Activated naive CD4-positive, alpha-beta T cell treated with anti-CD3 and anti-CD28 coated beads, Interleukin-2, amount 50 U/mL, for 72 hours (primary cell): Measurements from ENCODE around the gene SPDYA. TPM values are rescaled to one million over a fixed set of nuclear protein-coding genes. Genes with fewer than 3 reads are reported as not detected.
A peak's percentile ranks its signal among the peaks of the same experiment; 100 is the strongest.
"Not testable (repeated sequence)": the region's sequence is repeated elsewhere in the genome, so short reads cannot be mapped to it uniquely, and the experiment has no call there.

ENCODE experiments used
- ATAC-seq, 2 donors: fragments of 150-1000 bp; cut with Tn5 transposase; 2 replicates each; pipeline ENCODE4 v1.10.0; 2021; ENCODE audit warnings: mild to moderate bottlenecking in 2 of 2, moderate library complexity in 2 of 2
- DNase-seq, 2 donors: peaks; one replicate each; pipeline ENCODE4 v3.0.0; 2021 to 2022; ENCODE audit warnings: low spot score in 2 of 2
- H3K27ac Mint-ChIP-seq, 2 donors: one replicate each; pipeline ENCODE4 v1.8.0; 2022; ENCODE audit warnings: mild to moderate bottlenecking in 2 of 2, mixed read lengths in 2 of 2
- H3K36me3 Mint-ChIP-seq, 2 donors: one replicate each; pipeline ENCODE4 v1.8.0; 2022; ENCODE audit warnings: mixed read lengths in 2 of 2
- H3K9me3 Mint-ChIP-seq, 2 donors: one replicate each; pipeline ENCODE4 v1.8.0; 2022; ENCODE audit warnings: mixed read lengths in 2 of 2
- total RNA-seq, 2 donors: library from RNA; stranded (reverse); gene quantifications; one replicate each; pipeline ENCODE4 v1.2.3, GENCODE V29; 2022

The SPDYA gene
- total RNA-seq, result 1 to 10 TPM; 1.8 to 2.0 TPM

GRCh38 chr2:28810384-28811285 lies at the start of gene SPDYA:
Gene SPDYA, plus strand, starts transcription at chr2:28810834. Its CDS starts 5,181 bp downstream, at chr2:28816015.
- DNase-seq (peak; percentile 82 to 84), ATAC-seq (peak; percentile 90 to 97)
- Mint-ChIP-seq H3K27ac (peak within 1 kb of the TSS in 1 of 2 donors; percentile 79), H3K36me3 (peaks cover 0 to 10% of the 10 kb centered on the region in 2 donors), H3K9me3 (no peaks in the 10 kb centered on the region)

DNA sequence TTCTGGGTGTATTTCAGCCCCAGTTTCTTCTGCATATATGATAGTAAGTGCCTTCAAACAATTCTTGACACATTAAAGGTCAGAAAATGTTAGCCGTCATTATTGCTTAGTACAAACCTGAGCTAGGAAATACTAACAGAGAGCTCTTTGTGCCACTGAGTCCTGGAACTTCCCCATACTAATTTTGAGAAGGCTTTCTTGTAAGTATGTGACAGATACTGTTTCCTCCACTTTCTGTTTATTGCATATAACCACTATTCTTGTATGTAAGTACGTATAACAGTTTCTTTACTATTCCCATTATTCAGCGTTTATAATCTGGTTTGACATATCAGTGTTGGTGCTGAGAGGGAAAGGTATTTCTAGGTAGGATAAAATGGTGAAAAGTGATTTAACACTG lies 49.2 kb upstream of the SPDYA start:
- DNase-seq (no peak), ATAC-seq (no peak)
- Mint-ChIP-seq H3K36me3 (peaks cover 0 to 28% of the 10 kb centered on the region in 2 donors), H3K27ac (no peak overlapping the region), H3K9me3 (no peaks in the 10 kb centered on the region)

DNA sequence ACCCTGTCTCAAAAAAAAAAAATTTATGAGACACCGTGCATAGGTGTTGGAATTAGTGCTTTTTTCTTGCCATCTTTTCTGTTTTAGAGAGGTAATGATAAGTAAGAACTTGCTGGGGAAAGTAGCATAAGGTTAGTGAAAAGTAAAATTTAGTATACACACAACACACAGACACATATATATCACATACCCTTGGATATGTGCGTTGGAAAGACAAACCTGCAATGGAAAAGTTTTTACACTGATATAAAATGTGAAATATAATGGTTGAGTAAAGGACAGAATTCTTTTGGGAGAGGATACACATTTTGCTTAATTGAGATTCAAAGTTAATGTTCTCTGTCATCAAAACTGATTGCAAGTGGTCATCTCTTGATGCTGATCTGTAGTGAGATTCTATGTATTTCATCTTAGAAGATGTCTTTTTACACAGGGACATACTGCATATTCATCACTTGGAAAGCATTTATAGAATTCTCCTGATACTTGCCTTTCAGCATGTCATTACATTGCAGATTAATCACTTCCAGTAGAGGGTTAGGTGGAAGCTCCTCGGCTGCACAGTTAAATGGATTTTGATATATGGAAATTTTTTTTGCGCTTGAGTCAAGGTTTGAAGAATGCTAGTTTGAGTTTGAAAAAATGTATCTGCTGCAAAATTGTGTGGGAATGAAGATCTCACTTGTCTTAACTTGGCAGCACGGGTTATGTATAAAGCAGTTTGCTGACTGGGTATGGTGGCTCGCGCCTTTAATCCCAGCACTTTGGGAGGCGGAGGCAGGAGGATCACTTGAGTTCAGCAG lies 45.5 kb upstream of the SPDYA start:
- Mint-ChIP-seq H3K27ac (no peak overlapping the region), H3K36me3 (peaks cover 0 to 41% of the 10 kb centered on the region in 2 donors), H3K9me3 (no peaks in the 10 kb centered on the region)
- ATAC-seq (no peak), DNase-seq (no peak)

GRCh38 chr2:28766070-28766469 lies 44.6 kb upstream of the SPDYA start:
- ATAC-seq (no peak), DNase-seq (no peak)
- Mint-ChIP-seq H3K9me3 (no peaks in the 10 kb centered on the region), H3K27ac (no peak overlapping the region), H3K36me3 (peaks cover 0 to 41% of the 10 kb centered on the region in 2 donors)

- no peaks in the 10 kb centered on the region for H3K9me3 Mint-ChIP-seq
- H3K36me3 Mint-ChIP-seq, result peaks cover 0 to 37% of the 10 kb centered on the region in 2 donors
- no peak for ATAC-seq
- DNase-seq, result no peak
- no peak overlapping the region for H3K27ac Mint-ChIP-seq
Observed at GRCh38 chr2:28767337-28767736, 43.3 kb upstream of the SPDYA start.

GRCh38 chr2:28768422-28768821 lies 42.2 kb upstream of the SPDYA start:
- H3K36me3 Mint-ChIP-seq, result peaks cover 0 to 31% of the 10 kb centered on the region in 2 donors
- ATAC-seq (no peak), DNase-seq (no peak)
- no peaks in the 10 kb centered on the region for H3K9me3 Mint-ChIP-seq
- H3K27ac Mint-ChIP-seq, result no peak overlapping the region

- Mint-ChIP-seq H3K9me3 (no peaks in the 10 kb centered on the region), H3K27ac (peak overlapping the region in 1 of 2 donors; percentile 62), H3K36me3 (peaks cover 0 to 26% of the 10 kb centered on the region in 2 donors)
- DNase-seq (no peak), ATAC-seq (no peak)
Observed at GRCh38 chr2:28768952-28769351, 41.7 kb upstream of the SPDYA start.

- H3K9me3 Mint-ChIP-seq, result no peaks in the 10 kb centered on the region
- no peak for DNase-seq
- H3K27ac Mint-ChIP-seq, result no peak overlapping the region
- peaks cover 0 to 13% of the 10 kb centered on the region in 2 donors for H3K36me3 Mint-ChIP-seq
- no peak for ATAC-seq
Observed at GRCh38 chr2:28772351-28772750, 38.3 kb upstream of the SPDYA start.

DNA sequence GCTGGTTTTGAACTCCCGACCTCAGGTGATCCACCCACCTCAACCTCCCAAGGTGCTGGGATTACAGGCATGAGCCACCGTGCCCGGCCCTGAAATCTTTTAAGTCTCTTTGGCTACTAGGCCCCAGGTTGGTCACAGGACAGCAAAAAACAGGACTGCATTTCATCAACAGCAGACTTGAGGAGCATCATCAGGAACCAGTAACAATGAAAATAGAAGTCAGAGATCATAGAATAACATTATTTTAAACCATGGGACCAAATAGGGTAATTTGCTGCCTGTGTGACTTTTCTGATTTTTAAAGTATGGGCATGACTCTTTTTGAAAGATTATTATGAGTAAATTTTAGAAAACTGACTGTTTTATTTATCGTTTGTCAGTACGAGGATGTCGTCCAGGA lies 34.2 kb upstream of the SPDYA start:
- DNase-seq, result no peak
- Mint-ChIP-seq H3K9me3 (no peaks in the 10 kb centered on the region), H3K27ac (peak overlapping the region; percentile 15 to 31), H3K36me3 (no peaks in the 10 kb centered on the region)
- ATAC-seq, result peak in 1 of 2 donors; percentile 47

DNA sequence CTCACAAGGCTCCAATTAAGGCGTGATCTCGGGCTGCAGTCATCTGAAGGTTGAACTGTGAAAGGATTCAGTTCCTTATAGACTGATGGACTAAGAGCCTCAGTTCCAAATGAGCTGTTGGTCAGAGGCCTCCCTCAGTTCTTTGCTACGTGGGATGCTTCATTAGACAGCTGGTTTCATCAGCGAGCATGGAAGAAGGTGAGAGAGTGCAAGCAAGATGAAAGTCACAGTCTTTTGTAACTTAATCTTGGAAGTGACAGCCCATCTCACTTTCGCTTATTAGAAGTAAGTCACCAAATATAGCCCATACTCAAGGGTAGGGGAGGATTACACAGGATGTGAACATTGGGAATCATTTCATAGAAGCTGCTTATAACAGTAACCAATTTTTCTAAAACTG lies 32.2 kb upstream of the SPDYA start:
- no peak for DNase-seq
- Mint-ChIP-seq H3K27ac (no peak overlapping the region), H3K36me3 (peaks cover 0 to 6% of the 10 kb centered on the region in 2 donors), H3K9me3 (no peaks in the 10 kb centered on the region)
- ATAC-seq, result no peak

GRCh38 chr2:28779001-28779400 lies 31.6 kb upstream of the SPDYA start:
- Mint-ChIP-seq H3K36me3 (peaks cover 0 to 11% of the 10 kb centered on the region in 2 donors), H3K9me3 (no peaks in the 10 kb centered on the region), H3K27ac (no peak overlapping the region)
- DNase-seq, result no peak
- ATAC-seq, result no peak

DNA sequence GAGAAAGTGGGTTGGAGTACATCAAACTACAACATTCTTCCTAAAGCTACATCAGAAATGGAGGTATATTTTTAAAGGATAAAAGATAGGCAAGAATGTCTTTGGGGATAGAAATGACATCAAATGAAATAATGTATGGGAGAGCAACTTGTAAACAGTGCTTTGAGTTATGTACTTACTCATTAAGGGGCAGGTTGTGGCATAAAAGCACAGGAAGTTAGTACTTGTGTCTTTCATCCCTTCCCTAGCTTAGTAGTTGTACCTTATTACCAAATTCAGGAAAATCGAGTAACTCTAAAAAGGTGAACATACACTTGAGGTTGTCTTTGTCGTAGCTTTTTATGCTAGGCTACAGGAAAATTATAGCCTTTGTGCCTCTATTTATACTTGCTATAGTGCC lies 30.1 kb upstream of the SPDYA start:
- H3K27ac Mint-ChIP-seq, result peak overlapping the region; percentile 56 to 82
- DNase-seq (no peak), ATAC-seq (no peak)
- no peaks in the 10 kb centered on the region for H3K9me3 Mint-ChIP-seq
- peaks cover 0 to 11% of the 10 kb centered on the region in 2 donors for H3K36me3 Mint-ChIP-seq

GRCh38 chr2:28782423-28782822 lies 28.2 kb upstream of the SPDYA start:
- DNase-seq, result no peak
- H3K27ac Mint-ChIP-seq, result no peak overlapping the region
- H3K9me3 Mint-ChIP-seq, result no peaks in the 10 kb centered on the region
- no peak for ATAC-seq
- peaks cover 0 to 13% of the 10 kb centered on the region in 2 donors for H3K36me3 Mint-ChIP-seq

- not testable (repeated sequence) for DNase-seq, ATAC-seq, H3K9me3 Mint-ChIP-seq, H3K27ac Mint-ChIP-seq
- peaks cover 4 to 26% of the 10 kb centered on the region in 2 donors for H3K36me3 Mint-ChIP-seq
Observed at GRCh38 chr2:28784570-28784969, 26.1 kb upstream of the SPDYA start.

GRCh38 chr2:28796620-28797019 lies 14.0 kb upstream of the SPDYA start:
- ATAC-seq, result no peak
- DNase-seq, result no peak
- Mint-ChIP-seq H3K36me3 (peaks cover 39 to 58% of the 10 kb centered on the region in 2 donors), H3K27ac (peak overlapping the region in 1 of 2 donors; percentile 9), H3K9me3 (no peaks in the 10 kb centered on the region)

DNA sequence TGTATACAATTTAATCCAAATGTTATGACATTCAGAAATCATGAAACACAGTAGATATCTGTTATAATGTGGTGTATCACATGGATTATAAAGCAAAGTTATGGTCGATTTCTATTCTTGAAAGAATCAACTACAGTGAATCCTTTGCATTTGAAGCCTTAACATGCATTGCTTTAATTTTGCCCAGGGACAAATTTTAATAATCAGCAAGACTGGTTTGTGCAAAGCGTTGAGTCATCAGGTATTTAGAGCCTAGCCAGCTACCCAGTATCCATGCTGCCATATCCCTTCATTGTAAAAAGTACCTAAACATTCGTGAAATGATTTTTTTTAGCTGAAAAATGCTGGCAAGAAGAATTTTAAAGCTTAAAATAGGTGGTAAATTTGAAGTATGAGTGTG lies 8.9 kb upstream of the SPDYA start:
- Mint-ChIP-seq H3K36me3 (peaks cover 15 to 52% of the 10 kb centered on the region in 2 donors), H3K27ac (no peak overlapping the region), H3K9me3 (no peaks in the 10 kb centered on the region)

GRCh38 chr2:28802975-28803429 lies 7.6 kb upstream of the SPDYA start:
- Mint-ChIP-seq H3K36me3 (peaks cover 4 to 41% of the 10 kb centered on the region in 2 donors), H3K9me3 (no peaks in the 10 kb centered on the region), H3K27ac (peak overlapping the region; percentile 68 to 81)
- no peak for DNase-seq
- ATAC-seq, result no peak

More for the DNA sequence above, 8.9 kb upstream of the SPDYA start:
- ATAC-seq, result no peak
- no peak for DNase-seq
